Liver (tissue), 9 donors: ENCODE data around the gene RELL1. TPM values are rescaled to one million over a fixed set of nuclear protein-coding genes. Genes with fewer than 3 reads are reported as not detected.

Source experiments
- DNase-seq: peaks from one replicate; pipeline ENCODE4 v3.0.0-alpha.2; 2017; ENCODE audit warnings: low spot score
- H3K27ac ChIP-seq, 2 donors: one replicate each; pipeline ENCODE4 v1.7.0; 2013; ENCODE audit warnings: inconsistent platforms in 2 of 2, low read length in 2 of 2, control low read depth in 1 of 2, low read depth in 1 of 2, mild to moderate bottlenecking in 1 of 2
- H3K27me3 ChIP-seq, 4 donors: one replicate each; pipeline versions ENCODE4 v1.6.1 to v1.7.0; 2013; ENCODE audit warnings: low read length in 3 of 4, inconsistent platforms in 1 of 4, mild to moderate bottlenecking in 1 of 4, moderate library complexity in 1 of 4; ENCODE audit not compliant: control insufficient read depth in 4 of 4, insufficient read depth in 4 of 4
- H3K36me3 ChIP-seq, 4 donors: one replicate each; pipeline versions ENCODE4 v1.6.1 to v1.7.0; 2013; ENCODE audit warnings: low read length in 3 of 4, mild to moderate bottlenecking in 3 of 4, low read depth in 1 of 4, moderate library complexity in 1 of 4; ENCODE audit not compliant: control insufficient read depth in 4 of 4, insufficient read depth in 3 of 4
- H3K4me1 ChIP-seq, 4 donors: one replicate each; pipeline versions ENCODE4 v1.6.1 to v1.7.0; 2013; ENCODE audit warnings: low read length in 3 of 4, mild to moderate bottlenecking in 3 of 4, moderate library complexity in 1 of 4; ENCODE audit not compliant: control insufficient read depth in 4 of 4, insufficient read depth in 4 of 4
- H3K4me3 ChIP-seq, 3 donors: one replicate each; pipeline versions ENCODE4 v1.6.1 to v1.7.0; 2013; ENCODE audit warnings: low read length in 3 of 3, control low read depth in 1 of 3, low read depth in 1 of 3, mild to moderate bottlenecking in 1 of 3
- H3K9ac ChIP-seq, 2 donors: one replicate each; pipeline ENCODE4 v1.7.0; 2013; ENCODE audit warnings: low read length in 2 of 2, mild to moderate bottlenecking in 2 of 2, moderate library complexity in 2 of 2, control low read depth in 1 of 2, low read depth in 1 of 2
- H3K9me3 ChIP-seq, 4 donors: one replicate each; pipeline versions ENCODE4 v1.6.1 to v1.7.0; 2013; ENCODE audit warnings: low read length in 3 of 4; ENCODE audit not compliant: control insufficient read depth in 4 of 4
- EGR1 ChIP-seq, 2 donors: IDR thresholded peaks; 2 replicates each; pipeline ENCODE4 v1.6.1; 2016 to 2018; ENCODE audit warnings: antibody characterized with exemption in 2 of 2, low read depth in 2 of 2
- FOXA1 ChIP-seq: IDR thresholded peaks from 2 replicates; pipeline ENCODE4 v1.6.1; 2016; ENCODE audit warnings: antibody characterized with exemption
- FOXA2 ChIP-seq: IDR thresholded peaks from 2 replicates; pipeline ENCODE4 v1.6.1; 2016; ENCODE audit warnings: antibody characterized with exemption
- GABPA ChIP-seq, 2 donors: IDR thresholded peaks in 1 of 2; conservative IDR thresholded peaks in 1 of 2; 2 replicates each; pipeline ENCODE4 v1.6.1; 2016; ENCODE audit warnings: antibody characterized with exemption in 2 of 2, mild to moderate bottlenecking in 1 of 2, moderate library complexity in 1 of 2
- HNF4A ChIP-seq, 2 donors: conservative IDR thresholded peaks; 2 replicates each; pipeline ENCODE4 v1.6.1; 2016; ENCODE audit warnings: antibody characterized with exemption in 2 of 2, mild to moderate bottlenecking in 2 of 2
- HNF4G ChIP-seq: IDR thresholded peaks from 2 replicates; pipeline ENCODE4 v1.6.1; 2016; ENCODE audit warnings: antibody characterized with exemption
- JUND ChIP-seq, 2 donors: IDR thresholded peaks; 2 replicates each; pipeline ENCODE4 v1.6.1; 2016; ENCODE audit warnings: antibody characterized with exemption in 2 of 2
- MAX ChIP-seq: IDR thresholded peaks from 2 replicates; pipeline ENCODE4 v1.6.1; 2016; ENCODE audit warnings: antibody characterized with exemption
- NR2F2 ChIP-seq: IDR thresholded peaks from 2 replicates; pipeline ENCODE4 v1.6.1; 2016; ENCODE audit warnings: antibody characterized with exemption
- RAD21 ChIP-seq, 2 donors: IDR thresholded peaks; 2 replicates each; pipeline ENCODE4 v1.6.1; 2016; ENCODE audit warnings: antibody characterized with exemption in 2 of 2, mild to moderate bottlenecking in 2 of 2
- RXRA ChIP-seq, 2 donors: IDR thresholded peaks; 2 replicates each; pipeline ENCODE4 v1.6.1; 2017 to 2018; ENCODE audit warnings: antibody characterized with exemption in 2 of 2, mild to moderate bottlenecking in 1 of 2
- SP1 ChIP-seq: IDR thresholded peaks from 2 replicates; pipeline ENCODE4 v1.6.1; 2018; ENCODE audit warnings: antibody characterized with exemption, mild to moderate bottlenecking
- TAF1 ChIP-seq: conservative IDR thresholded peaks from 2 replicates; pipeline ENCODE4 v1.6.1; 2016; ENCODE audit warnings: antibody characterized with exemption, mild to moderate bottlenecking
- YY1 ChIP-seq: IDR thresholded peaks from 2 replicates; pipeline ENCODE4 v1.6.1; 2016; ENCODE audit warnings: antibody characterized with exemption, mild to moderate bottlenecking
- WGBS: extraction: QIAGEN DNeasy Blood & Tissue Kit; methylation state at CpG from one replicate; pipeline ENCODE4 v1.1.7; 2013; 5-methylcytosine and 5-hydroxymethylcytosine counted together
- polyA plus RNA-seq, 2 donors: library from polyadenylated mRNA; stranded (reverse) in 1 of 2; unstranded in 1 of 2; fragments of 200-250 nt in 1 of 2; fragments of >200 nt in 1 of 2; fragmentation: Nextera tagmentation in 1 of 2; extraction: Ambion mirVana in 1 of 2; gene quantifications; one replicate each; pipeline versions ENCODE4 v1.2.1 to v1.2.3, GENCODE V29; 2013 to 2015
- total RNA-seq, 2 donors: library from RNA; depleted of rRNA; stranded (reverse); fragments of >200 nt; gene quantifications; one replicate each; pipeline ENCODE4 v1.2.3, GENCODE V29; 2014
- TF ChIP-seq, protein P1 (sequence below): fragments of 150-350 bp; IDR thresholded peaks from 2 replicates; pipeline ENCODE4 v1.5.1; 2017; ENCODE audit warnings: improper control_type of control experiment, low read depth, low read length; ENCODE audit not compliant: missing input control
- TF ChIP-seq, protein P2 (sequence below): IDR thresholded peaks from 2 replicates; pipeline ENCODE4 v1.6.1; 2016; ENCODE audit warnings: antibody characterized with exemption
- TF ChIP-seq, protein P3 (sequence below): IDR thresholded peaks from 2 replicates; pipeline ENCODE4 v1.6.1; 2016; ENCODE audit warnings: antibody characterized with exemption, mild to moderate bottlenecking
- TF ChIP-seq, protein P4 (sequence below): IDR thresholded peaks from 2 replicates; pipeline ENCODE4 v1.6.1; 2016; ENCODE audit warnings: antibody characterized with exemption
- donor health status: healthy.
- donor health status: healthy.
- donor health status: healthy.
- donor health status: healthy.
- donor health status: healthy.

Gene RELL1
- total and polyA plus RNA-seq, 4 donors: 1.5 to 16.8 (median 7.3) TPM

- TF ChIP-seq, protein P1, sequence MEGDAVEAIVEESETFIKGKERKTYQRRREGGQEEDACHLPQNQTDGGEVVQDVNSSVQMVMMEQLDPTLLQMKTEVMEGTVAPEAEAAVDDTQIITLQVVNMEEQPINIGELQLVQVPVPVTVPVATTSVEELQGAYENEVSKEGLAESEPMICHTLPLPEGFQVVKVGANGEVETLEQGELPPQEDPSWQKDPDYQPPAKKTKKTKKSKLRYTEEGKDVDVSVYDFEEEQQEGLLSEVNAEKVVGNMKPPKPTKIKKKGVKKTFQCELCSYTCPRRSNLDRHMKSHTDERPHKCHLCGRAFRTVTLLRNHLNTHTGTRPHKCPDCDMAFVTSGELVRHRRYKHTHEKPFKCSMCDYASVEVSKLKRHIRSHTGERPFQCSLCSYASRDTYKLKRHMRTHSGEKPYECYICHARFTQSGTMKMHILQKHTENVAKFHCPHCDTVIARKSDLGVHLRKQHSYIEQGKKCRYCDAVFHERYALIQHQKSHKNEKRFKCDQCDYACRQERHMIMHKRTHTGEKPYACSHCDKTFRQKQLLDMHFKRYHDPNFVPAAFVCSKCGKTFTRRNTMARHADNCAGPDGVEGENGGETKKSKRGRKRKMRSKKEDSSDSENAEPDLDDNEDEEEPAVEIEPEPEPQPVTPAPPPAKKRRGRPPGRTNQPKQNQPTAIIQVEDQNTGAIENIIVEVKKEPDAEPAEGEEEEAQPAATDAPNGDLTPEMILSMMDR: no peak
- TF ChIP-seq EGR1 (IDR thresholded peaks at IDR 0.05; ENCODE audit: low read depth in 2 of 2): no peak
- TF ChIP-seq TAF1: no peak
Observed at GRCh38 chr4:37690976-37691375, 4.8 kb upstream of the RELL1 start (continued).

- H3K27me3 ChIP-seq: no peaks in the 10 kb centered on the region
- no peak overlapping the region for H3K27ac ChIP-seq
- H3K9me3 ChIP-seq: no peaks in the 10 kb centered on the region
- 95% methylated on average over 1 of the region's 1 CpG for WGBS
- H3K4me1 ChIP-seq: peaks cover 0 to 12% (median 8%) of the 10 kb centered on the region in 4 donors
- no peak overlapping the region for H3K9ac ChIP-seq
- H3K4me3 ChIP-seq: no peak overlapping the region
- TF ChIP-seq RAD21 (IDR thresholded peaks at IDR 0.05) (no peak), JUND (IDR thresholded peaks at IDR 0.05) (no peak), GABPA (IDR thresholded peaks at IDR 0.05 in 1 of 2, conservative IDR thresholded peaks at IDR 0.05 in 1 of 2) (no peak), RXRA (IDR thresholded peaks at IDR 0.05) (no peak), FOXA2 (no peak), EGR1 (IDR thresholded peaks at IDR 0.05; ENCODE audit: low read depth in 2 of 2) (no peak), TAF1 (no peak), NR2F2 (no peak), SP1 (no peak), HNF4A (conservative IDR thresholded peaks at IDR 0.05) (no peak), HNF4G (no peak), YY1 (no peak), MAX (no peak), FOXA1 (no peak)
- TF ChIP-seq, protein P2, sequence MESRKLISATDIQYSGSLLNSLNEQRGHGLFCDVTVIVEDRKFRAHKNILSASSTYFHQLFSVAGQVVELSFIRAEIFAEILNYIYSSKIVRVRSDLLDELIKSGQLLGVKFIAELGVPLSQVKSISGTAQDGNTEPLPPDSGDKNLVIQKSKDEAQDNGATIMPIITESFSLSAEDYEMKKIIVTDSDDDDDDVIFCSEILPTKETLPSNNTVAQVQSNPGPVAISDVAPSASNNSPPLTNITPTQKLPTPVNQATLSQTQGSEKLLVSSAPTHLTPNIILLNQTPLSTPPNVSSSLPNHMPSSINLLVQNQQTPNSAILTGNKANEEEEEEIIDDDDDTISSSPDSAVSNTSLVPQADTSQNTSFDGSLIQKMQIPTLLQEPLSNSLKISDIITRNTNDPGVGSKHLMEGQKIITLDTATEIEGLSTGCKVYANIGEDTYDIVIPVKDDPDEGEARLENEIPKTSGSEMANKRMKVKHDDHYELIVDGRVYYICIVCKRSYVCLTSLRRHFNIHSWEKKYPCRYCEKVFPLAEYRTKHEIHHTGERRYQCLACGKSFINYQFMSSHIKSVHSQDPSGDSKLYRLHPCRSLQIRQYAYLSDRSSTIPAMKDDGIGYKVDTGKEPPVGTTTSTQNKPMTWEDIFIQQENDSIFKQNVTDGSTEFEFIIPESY: no peak
- TF ChIP-seq, protein P1: no peak
- TF ChIP-seq, protein P3, sequence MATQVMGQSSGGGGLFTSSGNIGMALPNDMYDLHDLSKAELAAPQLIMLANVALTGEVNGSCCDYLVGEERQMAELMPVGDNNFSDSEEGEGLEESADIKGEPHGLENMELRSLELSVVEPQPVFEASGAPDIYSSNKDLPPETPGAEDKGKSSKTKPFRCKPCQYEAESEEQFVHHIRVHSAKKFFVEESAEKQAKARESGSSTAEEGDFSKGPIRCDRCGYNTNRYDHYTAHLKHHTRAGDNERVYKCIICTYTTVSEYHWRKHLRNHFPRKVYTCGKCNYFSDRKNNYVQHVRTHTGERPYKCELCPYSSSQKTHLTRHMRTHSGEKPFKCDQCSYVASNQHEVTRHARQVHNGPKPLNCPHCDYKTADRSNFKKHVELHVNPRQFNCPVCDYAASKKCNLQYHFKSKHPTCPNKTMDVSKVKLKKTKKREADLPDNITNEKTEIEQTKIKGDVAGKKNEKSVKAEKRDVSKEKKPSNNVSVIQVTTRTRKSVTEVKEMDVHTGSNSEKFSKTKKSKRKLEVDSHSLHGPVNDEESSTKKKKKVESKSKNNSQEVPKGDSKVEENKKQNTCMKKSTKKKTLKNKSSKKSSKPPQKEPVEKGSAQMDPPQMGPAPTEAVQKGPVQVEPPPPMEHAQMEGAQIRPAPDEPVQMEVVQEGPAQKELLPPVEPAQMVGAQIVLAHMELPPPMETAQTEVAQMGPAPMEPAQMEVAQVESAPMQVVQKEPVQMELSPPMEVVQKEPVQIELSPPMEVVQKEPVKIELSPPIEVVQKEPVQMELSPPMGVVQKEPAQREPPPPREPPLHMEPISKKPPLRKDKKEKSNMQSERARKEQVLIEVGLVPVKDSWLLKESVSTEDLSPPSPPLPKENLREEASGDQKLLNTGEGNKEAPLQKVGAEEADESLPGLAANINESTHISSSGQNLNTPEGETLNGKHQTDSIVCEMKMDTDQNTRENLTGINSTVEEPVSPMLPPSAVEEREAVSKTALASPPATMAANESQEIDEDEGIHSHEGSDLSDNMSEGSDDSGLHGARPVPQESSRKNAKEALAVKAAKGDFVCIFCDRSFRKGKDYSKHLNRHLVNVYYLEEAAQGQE: no peak
- TF ChIP-seq, protein P4, sequence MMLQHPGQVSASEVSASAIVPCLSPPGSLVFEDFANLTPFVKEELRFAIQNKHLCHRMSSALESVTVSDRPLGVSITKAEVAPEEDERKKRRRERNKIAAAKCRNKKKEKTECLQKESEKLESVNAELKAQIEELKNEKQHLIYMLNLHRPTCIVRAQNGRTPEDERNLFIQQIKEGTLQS: no peak
- no peak for DNase-seq
- H3K36me3 ChIP-seq: no peaks in the 10 kb centered on the region
Observed at GRCh38 chr4:37689353-37690095, 3.3 kb upstream of the RELL1 start.
